ENCODE results near the gene DNM1.

Gene DNM1

GRCh38 chr9:128188209-128188608 lies 15.0 kb upstream of the DNM1 start:
- H4K20me1 ChIP-seq (ENCODE audit: insufficient read depth, low read length) = no peaks in the 10 kb centered on the region
- ATAC-seq (ENCODE audit: insufficient read depth, low read depth) = no peak
- no peak for DNase-seq
- peaks cover 35% of the 10 kb centered on the region for H3K36me3 ChIP-seq (ENCODE audit: insufficient read depth, low read length)
- H3K27ac ChIP-seq (ENCODE audit: low read length) = no peak overlapping the region
- no peak overlapping the region for H3K4me2 ChIP-seq (ENCODE audit: insufficient read depth, low read length)
- peaks cover 13% of the 10 kb centered on the region for H3K79me2 ChIP-seq (ENCODE audit: insufficient read depth, low read length)
- no peak overlapping the region for H2AFZ ChIP-seq (ENCODE audit: low read depth, low read length)
- TF ChIP-seq CTCF (IDR thresholded peaks at IDR 0.05; ENCODE audit: borderline replicate concordance, extremely low read depth, low read length, poor library complexity, severe bottlenecking) = no peak
- no peak for TF ChIP-seq EZH2 (IDR thresholded peaks at IDR 0.05; ENCODE audit: borderline replicate concordance, low read depth, low read length, severe bottlenecking)
- no peaks in the 10 kb centered on the region for H3K27me3 ChIP-seq (ENCODE audit: insufficient read depth, low read length, poor library complexity)
- no peak overlapping the region for H3K9ac ChIP-seq (ENCODE audit: low read depth, low read length)
- H3K9me3 ChIP-seq (ENCODE audit: insufficient read depth, low read length, severe bottlenecking) = no peaks in the 10 kb centered on the region
- peaks cover 18% of the 10 kb centered on the region for H3K4me1 ChIP-seq (ENCODE audit: insufficient read depth, low read length)
- H3K4me3 ChIP-seq (ENCODE audit: low read depth in 1 of 2, low read length in 2 of 2) = no peak overlapping the region

- no peak for TF ChIP-seq CTCF (IDR thresholded peaks at IDR 0.05; ENCODE audit: borderline replicate concordance, extremely low read depth, low read length, poor library complexity, severe bottlenecking)
- no peak for TF ChIP-seq EZH2 (IDR thresholded peaks at IDR 0.05; ENCODE audit: borderline replicate concordance, low read depth, low read length, severe bottlenecking)
- no peak for ATAC-seq (ENCODE audit: insufficient read depth, low read depth)
- no peak for DNase-seq
- H3K36me3 ChIP-seq (ENCODE audit: insufficient read depth, low read length) = peaks cover 28% of the 10 kb centered on the region
- H3K4me1 ChIP-seq (ENCODE audit: insufficient read depth, low read length) = peaks cover 18% of the 10 kb centered on the region
- no peaks in the 10 kb centered on the region for H4K20me1 ChIP-seq (ENCODE audit: insufficient read depth, low read length)
- peak overlapping the region in 1 of 2 experiments; percentile 90; a peak in 3 of 4 replicates for H3K4me3 ChIP-seq (ENCODE audit: low read depth in 1 of 2, low read length in 2 of 2)
- H3K27ac ChIP-seq (ENCODE audit: low read length) = peak overlapping the region; percentile 79
- H3K27me3 ChIP-seq (ENCODE audit: insufficient read depth, low read length, poor library complexity) = no peaks in the 10 kb centered on the region
- H3K79me2 ChIP-seq (ENCODE audit: insufficient read depth, low read length) = peaks cover 13% of the 10 kb centered on the region
- peak overlapping the region; percentile 80 for H3K4me2 ChIP-seq (ENCODE audit: insufficient read depth, low read length)
- no peaks in the 10 kb centered on the region for H3K9me3 ChIP-seq (ENCODE audit: insufficient read depth, low read length, severe bottlenecking)
- peak overlapping the region; percentile 76 for H3K9ac ChIP-seq (ENCODE audit: low read depth, low read length)
- no peak overlapping the region for H2AFZ ChIP-seq (ENCODE audit: low read depth, low read length)
These were observed 13.2 kb upstream of the DNM1 start for GRCh38 chr9:128190013-128190412.

GRCh38 chr9:128190516-128191405 lies 12.4 kb upstream of the DNM1 start:
- Histone ChIP-seq H3K4me1 (ENCODE audit: insufficient read depth, low read length) (peaks cover 18% of the 10 kb centered on the region), H3K27me3 (ENCODE audit: insufficient read depth, low read length, poor library complexity) (no peaks in the 10 kb centered on the region), H3K9me3 (ENCODE audit: insufficient read depth, low read length, severe bottlenecking) (no peaks in the 10 kb centered on the region), H3K79me2 (ENCODE audit: insufficient read depth, low read length) (peaks cover 13% of the 10 kb centered on the region), H3K27ac (ENCODE audit: low read length) (peak overlapping the region; percentile 79), H3K36me3 (ENCODE audit: insufficient read depth, low read length) (peaks cover 21% of the 10 kb centered on the region), H4K20me1 (ENCODE audit: insufficient read depth, low read length) (no peaks in the 10 kb centered on the region), H3K9ac (ENCODE audit: low read depth, low read length) (peak overlapping the region; percentile 76), H3K4me3 (ENCODE audit: low read depth in 1 of 2, low read length in 2 of 2) (peak overlapping the region; percentile 65 to 90; a peak in 3 of 4 replicates), H2AFZ (ENCODE audit: low read depth, low read length) (peak overlapping the region; percentile 99), H3K4me2 (ENCODE audit: insufficient read depth, low read length) (peak overlapping the region; percentile 80)
- ATAC-seq (ENCODE audit: insufficient read depth, low read depth) (peak; percentile 66), DNase-seq (peak; percentile 49)
- TF ChIP-seq CTCF (IDR thresholded peaks at IDR 0.05; ENCODE audit: borderline replicate concordance, extremely low read depth, low read length, poor library complexity, severe bottlenecking) (no peak), EZH2 (IDR thresholded peaks at IDR 0.05; ENCODE audit: borderline replicate concordance, low read depth, low read length, severe bottlenecking) (no peak)

Data from DND-41 (cell line).